NB4 (cell line): ENCODE measurements around the gene DOCK8.

Source experiments
- MAX ChIP-seq: IDR thresholded peaks from 2 replicates; pipeline ENCODE4 v1.6.1; 2011; ENCODE audit warnings: low read depth, low read length
- POLR2A ChIP-seq: IDR thresholded peaks from 2 replicates; pipeline ENCODE4 v1.6.1; 2011; ENCODE audit warnings: mild to moderate bottlenecking; ENCODE audit not compliant: insufficient read length; ENCODE audit errors: extremely low read depth
- TF ChIP-seq, protein P1 (sequence below): IDR thresholded peaks from one replicate; pipeline ENCODE4 v1.5.1; 2012; ENCODE audit warnings: low read depth, low read length

- TF ChIP-seq, protein P1, sequence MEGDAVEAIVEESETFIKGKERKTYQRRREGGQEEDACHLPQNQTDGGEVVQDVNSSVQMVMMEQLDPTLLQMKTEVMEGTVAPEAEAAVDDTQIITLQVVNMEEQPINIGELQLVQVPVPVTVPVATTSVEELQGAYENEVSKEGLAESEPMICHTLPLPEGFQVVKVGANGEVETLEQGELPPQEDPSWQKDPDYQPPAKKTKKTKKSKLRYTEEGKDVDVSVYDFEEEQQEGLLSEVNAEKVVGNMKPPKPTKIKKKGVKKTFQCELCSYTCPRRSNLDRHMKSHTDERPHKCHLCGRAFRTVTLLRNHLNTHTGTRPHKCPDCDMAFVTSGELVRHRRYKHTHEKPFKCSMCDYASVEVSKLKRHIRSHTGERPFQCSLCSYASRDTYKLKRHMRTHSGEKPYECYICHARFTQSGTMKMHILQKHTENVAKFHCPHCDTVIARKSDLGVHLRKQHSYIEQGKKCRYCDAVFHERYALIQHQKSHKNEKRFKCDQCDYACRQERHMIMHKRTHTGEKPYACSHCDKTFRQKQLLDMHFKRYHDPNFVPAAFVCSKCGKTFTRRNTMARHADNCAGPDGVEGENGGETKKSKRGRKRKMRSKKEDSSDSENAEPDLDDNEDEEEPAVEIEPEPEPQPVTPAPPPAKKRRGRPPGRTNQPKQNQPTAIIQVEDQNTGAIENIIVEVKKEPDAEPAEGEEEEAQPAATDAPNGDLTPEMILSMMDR: no peak
- no peak for TF ChIP-seq POLR2A
- no peak for TF ChIP-seq MAX
These were observed 157.5 kb downstream of the DOCK8 start for GRCh38 chr9:372128-372527.
